Globus pallidus (tissue), 1 donor: Measurements from ENCODE around the gene MYOG.

Source experiments
- DNase-seq: peaks from one replicate; pipeline ENCODE4 v3.0.0-alpha.2; 2015; ENCODE audit warnings: low spot score

The MYOG gene

DNA sequence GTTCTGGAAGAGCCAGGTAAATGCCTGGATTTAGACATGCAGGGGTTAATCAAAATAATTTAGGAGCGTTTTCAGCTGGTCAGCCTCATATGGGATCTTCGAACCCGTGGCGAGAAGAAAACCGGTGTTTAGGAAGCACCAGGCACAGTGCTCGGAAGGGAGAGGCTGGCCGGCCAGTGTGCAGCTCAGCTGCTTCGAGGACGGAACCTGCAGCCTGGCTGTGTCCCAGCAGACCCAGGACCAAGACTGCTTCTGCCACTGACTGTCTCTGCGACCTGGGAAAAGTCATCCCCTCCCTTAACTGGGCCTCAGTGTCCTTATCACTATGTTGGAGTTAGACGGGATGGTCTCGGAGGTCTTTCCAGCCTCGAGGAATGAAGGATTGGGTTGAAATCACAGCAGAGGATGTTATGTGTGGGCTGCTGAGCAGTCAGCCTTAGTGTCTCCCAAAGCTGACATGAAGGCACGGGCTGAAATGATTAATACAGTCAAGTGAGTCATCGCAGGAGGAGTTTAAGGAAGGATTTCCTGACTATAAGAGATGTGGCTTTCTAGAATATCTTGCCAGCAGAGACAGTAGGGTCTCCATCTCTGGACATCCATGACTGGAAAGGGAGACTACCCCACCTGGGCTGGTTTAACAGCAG is 38.7 kb downstream of the MYOG start:
- no peak for DNase-seq

DNA sequence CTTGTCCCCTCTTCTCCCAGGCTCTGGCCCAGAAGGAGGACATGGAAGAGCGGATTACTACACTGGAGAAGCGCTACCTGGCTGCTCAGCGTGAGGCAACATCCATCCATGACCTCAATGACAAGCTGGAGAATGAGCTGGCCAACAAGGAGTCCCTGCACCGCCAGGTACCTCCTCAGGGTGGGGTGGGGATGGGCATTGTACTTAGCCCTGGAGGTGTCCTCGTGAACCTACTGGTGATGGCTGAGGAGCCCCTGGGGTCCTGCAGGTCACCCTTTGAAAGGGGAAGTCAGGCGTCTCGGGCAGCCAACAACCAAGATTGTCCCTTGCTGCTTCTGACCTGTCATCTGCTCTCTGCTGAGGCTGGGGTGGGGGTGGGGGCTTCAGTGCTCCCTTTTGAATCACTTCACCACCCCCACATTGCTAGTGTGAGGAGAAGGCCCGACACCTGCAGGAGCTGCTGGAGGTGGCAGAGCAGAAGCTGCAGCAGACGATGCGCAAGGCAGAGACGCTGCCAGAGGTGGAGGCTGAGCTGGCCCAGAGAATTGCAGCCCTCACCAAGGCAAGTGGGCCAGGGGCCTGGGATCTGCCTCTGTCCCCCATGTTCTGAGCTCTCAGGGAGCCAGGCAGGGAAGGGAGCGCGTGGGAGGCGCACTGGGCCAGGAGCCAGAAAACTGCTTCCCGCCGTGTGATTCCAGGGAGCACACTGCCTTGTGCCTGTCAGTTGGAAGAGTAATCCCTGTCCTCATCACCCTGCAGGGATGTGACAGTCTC is 39.8 kb downstream of the MYOG start:
- DNase-seq, result no peak

DNA sequence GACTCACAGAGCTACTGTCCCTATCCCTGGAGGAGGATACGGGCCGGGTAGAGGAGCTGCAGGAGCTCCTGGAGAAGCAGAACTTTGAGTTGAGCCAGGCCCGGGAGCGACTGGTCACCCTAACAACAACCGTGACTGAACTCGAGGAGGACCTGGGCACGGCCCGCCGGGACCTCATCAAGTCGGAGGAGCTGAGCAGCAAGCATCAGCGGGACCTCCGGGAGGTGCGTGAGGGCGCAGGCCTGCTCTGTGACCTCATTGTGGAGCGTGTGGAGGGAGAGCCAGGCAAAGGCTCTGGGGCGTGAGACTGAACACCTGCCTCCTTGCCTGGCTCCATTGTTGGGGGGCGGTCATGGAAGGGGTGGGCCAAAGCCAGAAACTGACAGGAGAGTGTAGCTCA is 40.5 kb downstream of the MYOG start:
- no peak for DNase-seq

DNA sequence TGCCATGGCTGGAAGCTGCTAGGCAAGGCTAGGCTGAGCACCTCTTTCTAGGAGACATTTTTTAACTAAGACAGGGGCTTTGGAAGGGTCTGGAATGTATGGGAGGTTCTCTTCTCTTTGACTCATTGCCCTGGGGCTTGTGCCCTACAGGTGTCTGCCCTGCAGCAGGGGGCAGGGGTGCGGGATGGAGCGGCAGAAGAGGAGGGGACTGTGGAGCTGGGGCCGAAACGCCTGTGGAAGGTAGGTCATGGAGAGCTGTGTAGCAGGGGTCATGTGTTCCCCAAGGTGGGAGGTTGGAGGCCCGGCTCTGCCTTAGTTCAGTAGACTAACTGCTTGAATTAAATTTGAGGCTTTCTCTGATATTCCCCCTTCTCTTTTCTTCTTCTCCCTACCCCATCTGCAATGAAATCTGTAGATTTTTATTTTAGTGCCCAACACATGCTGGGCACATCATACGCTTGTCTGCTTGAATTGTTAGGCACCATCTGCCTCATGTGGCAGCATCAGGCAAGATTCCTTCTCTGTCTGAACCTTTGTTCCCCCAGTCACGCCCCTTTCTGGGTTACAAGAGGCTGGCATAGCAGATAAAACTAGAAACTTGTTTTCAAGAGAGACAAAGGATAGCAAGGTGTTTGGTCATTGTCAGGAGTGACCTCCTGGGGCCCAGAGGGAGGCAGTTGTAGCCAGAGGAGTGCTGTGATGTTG is 41.1 kb downstream of the MYOG start:
- DNase-seq, result no peak

DNA sequence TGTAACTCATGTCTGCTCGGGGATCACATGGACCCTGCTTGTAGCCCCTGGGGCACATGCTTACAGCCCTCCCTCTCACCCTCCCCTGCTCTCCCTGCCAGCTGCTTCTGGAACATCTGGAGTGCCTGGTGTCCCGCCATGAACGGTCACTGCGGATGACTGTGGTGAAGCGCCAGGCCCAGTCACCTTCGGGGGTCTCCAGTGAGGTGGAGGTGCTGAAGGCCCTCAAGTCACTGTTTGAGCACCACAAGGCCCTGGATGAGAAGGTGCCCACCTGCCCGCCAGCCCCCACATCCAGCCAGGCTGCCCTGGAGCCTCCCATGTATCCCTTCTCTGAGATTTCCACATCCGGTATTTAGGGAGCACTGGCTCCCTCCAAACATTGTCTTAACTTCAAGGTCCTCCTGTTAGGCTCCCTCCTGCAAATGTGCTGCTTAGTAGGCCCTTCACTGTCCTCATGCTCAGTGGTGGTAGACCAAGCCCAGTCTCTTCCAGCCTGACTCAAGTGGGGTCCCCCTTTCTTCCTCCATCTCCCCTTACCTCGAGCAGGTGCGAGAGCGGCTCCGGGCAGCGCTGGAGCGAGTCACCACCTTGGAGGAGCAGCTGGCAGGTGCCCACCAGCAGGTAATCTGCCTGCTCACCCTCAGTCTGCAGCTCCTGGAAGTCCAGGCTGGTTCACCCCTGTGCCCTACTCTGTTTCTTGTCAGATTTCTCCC is 41.8 kb downstream of the MYOG start:
- DNase-seq, result no peak

DNA sequence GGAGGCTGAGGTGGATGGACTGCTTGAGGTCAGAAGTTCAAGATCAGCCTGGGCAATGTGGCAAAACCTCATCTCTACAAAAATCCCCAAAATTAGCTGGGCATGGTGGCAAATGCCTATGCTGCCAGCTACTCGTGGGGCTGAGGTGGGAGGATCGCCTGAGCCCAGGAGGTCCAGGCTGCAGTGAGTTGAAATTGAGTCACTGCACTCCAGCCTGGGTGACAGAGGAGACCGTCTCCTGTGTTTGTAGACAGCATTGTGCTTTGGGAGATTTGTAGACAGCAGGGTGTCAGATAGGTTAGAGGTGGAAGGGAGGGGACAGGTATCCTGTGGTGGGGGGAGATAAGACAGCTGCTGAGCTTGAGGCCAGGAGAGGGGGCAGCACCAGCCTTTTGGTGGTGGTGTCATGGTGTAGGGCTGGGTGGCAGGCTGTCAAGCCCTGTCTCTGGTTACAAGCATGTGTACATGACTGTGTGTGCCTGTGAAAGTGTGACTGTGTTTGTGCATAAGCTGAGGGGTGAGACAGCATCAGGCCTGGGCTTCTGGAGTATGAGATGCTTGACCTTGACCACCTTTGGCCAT is 44.4 kb downstream of the MYOG start:
- no peak for DNase-seq

DNA sequence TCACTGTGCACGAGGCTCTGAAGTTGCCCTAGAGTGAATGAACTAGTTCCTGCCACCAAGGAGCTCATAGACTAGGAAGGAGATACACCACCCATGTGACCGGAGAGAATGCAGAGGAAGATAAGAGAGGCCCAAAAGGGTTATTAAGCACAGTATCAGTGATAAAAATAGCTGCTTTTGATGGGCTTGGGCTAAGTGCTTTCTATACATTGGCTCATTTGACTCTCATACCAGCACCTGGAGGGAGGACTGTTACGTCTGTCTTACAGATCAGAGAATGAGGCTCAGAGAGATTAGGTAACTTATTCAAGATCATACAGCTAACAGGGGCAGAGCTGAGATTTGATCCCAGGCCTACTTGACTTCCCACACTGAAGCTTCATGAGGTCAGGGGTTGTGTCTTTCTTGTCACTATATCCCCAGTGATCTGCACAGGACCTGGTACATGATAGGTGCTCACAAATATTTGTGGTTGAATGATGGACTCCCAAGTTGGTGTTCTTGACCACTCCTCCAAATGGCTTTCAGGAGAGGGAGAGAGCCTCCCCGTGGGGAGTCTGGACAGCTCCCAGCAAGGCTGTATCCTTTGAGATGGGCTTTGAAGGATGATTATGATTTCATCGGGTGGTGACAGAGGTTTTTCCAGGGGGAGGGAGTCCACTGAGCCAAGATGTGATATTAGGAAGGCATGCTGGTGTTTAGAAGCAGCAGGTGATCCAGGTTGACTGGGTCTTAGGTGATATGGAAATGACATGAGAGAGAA is 45.1 kb downstream of the MYOG start:
- no peak for DNase-seq

DNA sequence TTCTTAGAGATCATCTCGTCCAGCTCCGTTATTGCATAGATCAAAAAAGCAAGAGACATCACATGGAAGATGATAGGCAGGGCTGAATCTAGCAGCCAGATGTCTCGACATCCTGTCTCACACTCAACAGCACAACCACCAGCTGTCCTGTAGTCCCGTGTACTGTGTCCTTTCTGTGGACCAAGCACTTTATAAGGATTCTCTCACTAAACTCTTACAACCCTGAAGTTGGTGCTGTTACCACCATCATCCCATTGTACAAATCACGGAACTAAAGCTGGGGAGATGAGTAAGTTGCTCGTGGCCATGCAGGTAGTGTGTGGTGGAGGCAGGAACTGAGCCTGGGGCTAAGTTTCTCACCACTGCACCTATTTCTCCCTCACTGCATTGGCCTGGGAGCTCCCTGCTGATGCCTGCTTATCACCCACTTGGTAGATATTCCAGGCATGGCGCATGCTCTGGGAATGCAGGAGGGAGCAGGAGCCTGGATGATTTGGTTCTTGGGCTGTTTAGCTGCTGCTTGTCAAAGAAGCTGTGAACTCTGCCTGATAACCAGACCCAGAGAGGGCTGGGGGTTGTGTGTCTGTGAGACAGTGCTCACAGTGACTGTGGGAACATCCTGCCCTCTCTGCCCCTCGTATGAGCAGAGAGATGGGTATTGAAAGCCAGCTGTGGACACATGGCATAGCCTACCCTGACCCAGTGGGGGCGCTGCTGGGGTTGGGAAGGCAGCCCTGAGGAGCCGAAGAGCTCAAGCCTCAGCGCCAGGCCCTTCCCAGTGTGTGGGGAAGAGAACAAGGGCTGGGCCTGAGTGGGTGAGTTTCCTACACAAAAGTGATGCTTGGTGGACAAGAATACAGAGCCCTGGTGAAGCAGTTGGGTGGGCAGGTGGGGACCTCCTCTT is 46.0 kb downstream of the MYOG start:
- DNase-seq, result no peak

DNA sequence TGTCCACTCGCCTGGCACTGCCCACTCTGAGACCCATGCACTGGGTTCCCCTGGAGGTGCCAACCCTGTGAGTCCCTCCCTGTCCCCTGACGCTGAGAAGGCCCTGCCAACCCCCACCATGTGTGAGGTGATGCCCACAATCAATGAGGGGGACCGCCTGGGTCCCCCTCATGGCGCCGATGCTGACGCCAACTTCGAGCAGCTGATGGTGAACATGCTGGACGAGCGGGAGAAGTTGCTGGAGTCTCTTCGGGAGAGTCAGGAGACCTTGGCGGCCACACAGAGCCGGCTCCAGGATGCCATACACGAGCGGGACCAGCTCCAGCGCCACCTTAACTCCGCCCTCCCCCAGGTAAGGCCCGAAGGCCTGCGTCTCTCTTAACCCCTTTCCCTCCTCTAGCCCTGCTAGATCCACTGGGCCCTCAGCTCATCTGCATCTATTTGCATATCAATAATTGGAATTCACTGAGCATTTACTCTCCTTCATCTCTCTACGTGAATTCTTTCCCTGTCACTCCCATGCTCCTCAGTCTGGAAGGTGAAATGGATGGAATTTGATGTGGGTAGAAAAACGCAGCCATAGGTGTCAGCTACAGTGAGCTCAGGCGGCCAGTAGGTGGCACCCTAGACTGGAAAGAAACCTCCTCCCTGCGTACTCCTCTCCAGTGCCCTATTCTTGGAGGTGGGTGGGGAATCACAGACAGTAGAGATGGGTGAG is 46.8 kb downstream of the MYOG start:
- DNase-seq, result peak; percentile 75

DNA sequence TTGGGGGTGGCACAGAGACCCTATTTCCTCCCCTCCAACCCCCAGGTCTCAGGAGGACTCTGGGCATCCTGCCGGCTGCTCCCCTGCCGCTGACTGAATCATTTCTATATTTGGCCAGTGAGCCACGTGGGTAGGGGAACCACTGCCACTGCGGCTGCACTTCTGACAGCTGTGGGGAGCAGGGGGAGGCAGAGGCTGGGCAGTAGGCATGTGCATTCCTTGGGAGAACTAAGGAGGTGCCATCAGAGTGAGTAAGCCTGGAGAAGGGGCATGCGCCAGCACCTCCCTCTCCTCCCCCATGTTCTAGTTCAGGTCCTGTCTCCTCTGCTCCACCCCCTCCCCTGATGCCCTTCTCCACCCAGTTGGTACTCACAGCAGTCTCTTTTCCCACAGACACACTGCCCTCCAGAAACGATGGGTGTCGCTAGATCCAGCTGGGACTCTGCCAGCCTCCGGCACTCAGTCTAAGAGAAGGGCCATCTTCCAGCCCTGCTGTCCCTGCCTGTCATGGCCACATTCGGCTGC is 47.5 kb downstream of the MYOG start:
- DNase-seq, result peak; percentile 51

DNA sequence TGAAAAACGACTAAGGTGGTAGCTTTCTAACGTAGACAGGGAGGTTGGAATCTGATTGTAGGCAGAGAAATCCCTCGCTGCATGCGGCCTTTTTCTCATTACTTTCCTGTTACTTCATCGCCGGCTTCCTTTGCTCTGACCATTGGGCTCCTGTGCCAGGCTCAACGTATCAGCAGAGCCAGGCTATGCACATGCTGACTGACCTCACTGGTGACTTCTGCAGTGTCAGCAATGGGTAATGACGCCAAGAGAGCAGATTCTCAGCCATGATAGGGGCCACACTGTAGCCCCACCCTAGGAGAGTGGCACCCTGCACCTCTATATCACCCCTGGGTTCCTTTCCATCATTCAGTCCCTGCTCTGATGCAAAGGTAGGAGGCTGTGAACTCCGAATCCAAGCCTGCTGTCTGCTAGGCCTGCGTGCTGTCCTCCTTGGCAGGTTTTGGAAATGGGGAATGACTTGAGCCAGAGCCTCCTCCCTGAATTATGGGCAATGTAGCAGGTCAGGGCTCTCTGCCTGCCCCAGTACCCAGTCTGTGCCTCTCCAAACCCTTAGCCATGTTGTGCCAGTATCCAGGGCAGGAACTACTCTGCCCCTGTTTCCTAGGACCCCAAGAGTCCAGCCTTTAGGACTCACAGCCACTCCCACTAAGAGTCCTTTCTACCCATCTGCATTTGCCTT is 48.2 kb downstream of the MYOG start:
- no peak for DNase-seq

DNA sequence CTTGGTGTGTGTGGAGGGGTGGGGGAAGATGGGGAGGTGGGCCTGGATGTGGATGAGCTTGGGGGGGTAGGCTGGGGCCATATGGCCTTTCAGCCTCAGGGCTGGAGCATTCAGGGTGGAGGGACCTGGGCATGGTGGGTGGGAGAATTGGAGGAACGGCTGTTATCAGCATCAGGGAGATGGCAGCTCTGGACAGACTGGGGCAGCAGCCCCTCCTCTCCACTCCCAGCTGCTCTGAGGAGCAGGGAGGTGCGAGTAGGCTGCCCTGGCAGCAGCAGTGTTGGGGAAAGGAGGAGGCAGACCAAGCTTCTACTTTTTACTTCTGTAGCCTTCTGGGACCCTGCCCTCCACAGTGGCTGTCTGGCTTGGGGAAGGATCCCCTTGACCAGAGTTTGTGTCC is 49.3 kb downstream of the MYOG start:
- DNase-seq, result no peak

DNA sequence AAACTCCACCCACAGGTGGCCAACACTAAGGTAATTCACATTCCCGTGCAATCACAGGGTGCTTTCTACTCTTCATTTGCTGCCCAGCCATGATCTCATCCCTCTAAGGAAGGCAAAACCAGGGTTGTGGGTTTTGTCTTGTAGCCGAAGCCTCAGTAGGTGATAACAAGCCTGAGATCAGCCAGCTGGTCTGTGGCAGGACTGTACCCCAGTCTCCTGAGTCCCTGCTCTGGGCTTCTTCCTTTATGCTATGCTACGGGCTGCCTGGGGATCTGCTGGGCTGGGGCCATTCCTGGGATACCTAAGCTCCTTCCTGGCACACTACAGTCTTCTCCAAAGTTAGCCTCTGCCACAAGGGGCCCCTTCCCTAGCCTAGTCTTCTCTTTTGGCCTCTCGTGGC is 49.7 kb downstream of the MYOG start:
- no peak for DNase-seq

DNA sequence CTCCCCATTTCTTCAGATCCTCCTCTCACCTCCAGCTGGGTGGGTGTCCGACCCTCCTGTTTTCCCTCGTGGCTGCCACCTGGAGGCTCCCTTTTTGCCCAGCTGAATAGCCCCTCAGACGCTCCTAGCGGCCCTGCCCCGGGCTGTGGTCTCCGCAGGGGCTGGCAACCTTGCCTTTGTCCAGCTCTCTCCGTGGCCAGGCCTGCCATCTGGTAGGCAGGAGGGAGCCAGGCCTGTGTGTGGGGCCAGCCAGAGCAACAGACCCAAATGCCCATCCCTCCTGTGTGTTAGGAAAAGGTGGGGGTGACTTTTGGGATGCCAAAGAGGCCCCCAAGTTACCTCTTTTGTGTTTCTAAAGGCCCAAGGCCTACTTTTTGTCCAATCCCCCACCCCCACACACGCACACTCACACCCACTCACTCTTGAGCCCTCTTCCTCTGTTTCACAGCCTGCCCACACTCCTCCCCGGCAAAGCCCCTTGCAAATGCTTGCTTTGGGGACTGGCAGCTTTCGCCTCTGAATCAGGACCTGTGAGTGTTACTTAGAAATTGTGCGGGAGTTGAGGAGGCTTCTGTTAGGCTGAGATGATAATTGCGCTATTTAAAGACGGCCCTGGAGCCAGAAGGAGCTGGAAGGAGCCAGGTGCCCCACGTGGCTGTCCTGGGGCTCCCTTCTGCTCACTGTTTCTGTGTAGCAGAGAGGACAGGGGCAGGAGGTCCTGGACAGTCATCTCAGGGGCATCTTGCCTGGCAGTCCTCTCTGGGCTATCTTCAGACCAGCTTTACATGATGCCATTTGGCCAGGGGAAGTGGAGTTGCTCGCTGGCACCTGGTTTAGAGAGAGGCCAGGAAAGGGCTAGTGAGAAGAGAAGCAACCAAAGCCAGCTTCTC is 50.5 kb downstream of the MYOG start:
- DNase-seq, result no peak

DNA sequence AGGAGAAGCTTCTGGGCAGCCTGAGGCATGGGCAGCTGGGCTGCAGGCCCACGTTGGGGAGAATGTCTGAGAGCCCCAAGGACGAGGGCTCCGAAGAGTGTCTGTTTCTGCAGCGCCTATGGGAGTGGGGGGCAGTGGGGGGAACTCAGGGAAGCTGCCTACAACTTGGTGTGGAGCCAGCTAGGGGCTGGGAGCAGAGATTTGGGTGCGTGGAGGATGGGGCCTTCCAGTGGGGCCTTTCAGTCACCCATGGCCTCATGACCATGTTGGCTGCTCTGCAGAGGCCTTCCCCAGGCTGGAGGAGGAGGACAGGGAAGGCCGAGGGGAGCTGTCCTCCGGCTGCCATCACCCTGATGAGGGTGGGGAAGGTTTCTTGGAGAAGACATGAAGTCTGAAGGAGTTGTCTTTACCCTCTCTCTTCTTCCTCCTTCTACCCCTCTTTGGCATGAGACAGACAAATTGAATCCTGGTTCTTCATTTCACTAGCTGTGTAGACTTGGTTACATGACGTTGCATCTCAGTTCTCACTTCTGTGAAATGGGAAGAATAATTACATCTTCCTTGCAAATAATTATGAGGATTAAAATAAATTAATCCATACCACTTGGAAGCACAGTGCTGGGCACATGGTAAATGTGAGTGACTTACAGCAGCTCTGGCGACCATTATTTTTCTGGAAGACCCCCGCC is 51.2 kb downstream of the MYOG start:
- no peak for DNase-seq

DNA sequence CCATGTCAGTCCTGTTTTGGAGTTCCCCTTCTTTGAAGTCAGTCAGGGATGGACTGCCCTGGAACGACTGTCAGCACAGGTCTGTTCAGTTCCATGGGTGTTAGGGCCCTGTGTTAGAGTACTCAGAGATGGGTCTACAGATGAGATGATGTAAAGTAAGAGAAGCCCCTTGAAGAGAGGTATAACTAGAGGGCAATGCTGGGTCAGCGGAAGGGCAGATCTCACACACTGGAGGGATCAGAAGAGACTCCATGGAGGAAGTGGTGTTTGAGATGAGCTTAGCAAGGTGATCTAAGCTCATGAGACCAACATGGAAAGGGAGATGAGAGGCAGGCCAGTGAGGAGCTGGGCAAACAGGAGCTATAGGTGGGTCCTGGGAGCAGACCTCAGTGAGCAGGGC is 51.9 kb downstream of the MYOG start:
- DNase-seq, result no peak

DNA sequence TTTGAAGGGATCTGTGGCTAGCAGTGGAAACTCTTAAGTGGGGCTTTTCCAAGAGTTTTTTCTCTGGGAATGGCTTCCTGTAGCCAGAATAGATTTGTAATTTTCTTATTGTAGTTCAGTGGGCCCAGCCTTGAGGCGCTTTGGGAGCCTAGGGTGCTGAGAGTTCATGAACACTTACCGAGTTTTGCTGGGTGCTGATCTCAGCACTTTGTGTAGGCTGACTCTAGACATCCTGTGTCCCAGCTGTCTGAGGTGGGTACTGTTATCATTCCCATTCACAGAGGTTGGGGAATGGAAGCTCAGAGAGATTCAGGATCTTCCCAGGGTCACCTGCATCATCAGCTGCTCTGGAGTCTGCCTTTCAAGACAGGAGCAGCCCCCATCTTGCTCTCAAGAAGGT is 52.5 kb downstream of the MYOG start:
- no peak for DNase-seq
